GM19455 (cell line): ENCODE measurements around the gene UMODL1.

Source experiments
- ATAC-seq: cut with Tn5 transposase; IDR thresholded peaks from one replicate; pipeline ENCODE4 v1.9.1; 2021; ENCODE audit not compliant: unreplicated experiment

The UMODL1 gene

DNA sequence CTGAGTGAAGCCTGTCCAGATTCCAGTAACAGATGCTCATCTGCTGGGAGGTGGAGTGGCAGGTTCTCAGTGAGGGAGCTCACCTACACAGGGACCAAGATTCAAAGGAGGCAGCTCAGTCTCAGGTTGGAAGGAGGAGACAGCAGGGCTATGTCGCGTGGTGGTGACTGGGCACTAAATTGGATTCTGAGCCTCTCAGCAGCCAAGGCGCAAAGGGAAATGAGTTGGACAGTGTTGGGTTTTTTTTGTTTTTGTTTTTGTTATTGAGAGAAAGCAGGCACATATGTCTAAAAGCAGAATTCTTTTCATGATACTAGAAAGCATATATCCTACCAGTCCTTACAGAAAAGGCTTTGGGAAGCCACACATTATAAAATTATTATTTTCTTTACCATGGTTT, 26.2 kb downstream of the UMODL1 start:
- no peak for ATAC-seq

DNA sequence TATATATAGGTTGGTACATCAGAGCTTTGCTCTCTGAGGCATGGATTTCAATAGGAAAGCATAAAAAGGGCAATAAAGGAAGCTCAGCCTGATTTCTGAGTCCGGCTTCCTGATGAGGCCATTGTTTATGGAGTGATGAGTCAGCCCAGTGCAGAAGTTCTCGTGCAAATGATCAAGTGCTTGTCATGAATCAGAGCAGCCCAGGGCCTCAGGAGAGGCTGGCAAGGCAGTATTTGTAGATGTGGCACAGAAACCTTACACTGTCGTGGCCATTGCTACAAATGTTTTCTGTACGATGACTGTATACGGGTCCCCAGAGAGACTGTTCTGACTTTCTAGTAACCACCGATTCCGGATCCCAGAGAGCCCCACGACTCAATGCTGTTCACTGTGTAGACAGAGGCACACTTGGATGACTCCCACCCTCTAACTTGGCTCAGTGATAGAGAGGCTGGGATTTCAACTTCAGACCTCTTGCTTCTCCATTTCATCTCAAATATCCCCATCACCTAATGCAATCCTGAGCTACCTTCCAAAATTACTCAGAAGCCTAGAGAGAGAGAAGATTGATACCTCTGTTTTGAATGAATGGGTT, 26.8 kb downstream of the UMODL1 start:
- ATAC-seq: no peak

DNA sequence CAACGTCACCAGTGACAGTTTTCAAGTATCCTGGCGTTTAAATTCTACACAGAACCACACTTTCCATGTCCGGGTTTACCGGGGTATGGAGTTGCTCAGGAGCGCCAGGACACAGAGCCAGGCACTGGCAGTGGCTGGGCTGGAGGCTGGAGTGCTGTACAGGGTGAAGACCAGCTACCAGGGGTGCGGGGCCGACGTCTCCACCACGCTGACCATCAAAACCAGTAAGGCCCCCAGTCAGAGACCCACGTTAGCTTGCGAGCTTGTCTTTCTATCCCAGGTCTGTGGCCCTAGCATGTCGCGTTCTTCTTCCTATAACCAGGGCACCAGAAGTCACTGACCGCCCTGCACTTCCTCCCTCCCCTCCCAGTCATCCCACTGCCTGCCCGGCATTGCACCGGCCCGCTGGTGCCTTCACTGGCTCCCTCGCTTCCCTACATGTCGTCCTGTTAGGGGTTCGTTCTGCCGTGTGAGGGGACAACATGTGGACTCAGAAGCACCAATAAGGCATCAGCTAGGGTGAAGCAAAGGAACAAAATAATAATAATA, 27.9 kb downstream of the UMODL1 start:
- ATAC-seq: no peak

DNA sequence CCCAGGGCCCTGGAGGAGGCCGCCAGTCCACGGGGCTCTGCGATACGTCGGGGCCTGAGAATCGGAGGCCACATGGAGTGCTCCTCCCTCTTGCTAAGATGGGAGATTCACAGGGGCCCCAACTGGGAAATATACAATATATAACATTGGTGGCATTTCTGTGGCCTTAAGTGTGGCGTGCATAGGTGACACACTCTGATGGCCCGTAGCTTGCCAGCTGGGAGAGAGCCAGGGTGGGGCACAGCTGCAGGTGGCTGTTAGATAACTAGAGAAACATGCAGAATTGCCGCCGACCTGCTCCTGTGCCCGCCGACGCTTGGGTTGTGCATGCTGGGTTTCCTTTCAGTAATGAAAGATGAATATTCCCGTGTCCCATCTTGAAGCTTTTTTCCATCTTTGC, 30.1 kb downstream of the UMODL1 start:
- ATAC-seq: no peak

DNA sequence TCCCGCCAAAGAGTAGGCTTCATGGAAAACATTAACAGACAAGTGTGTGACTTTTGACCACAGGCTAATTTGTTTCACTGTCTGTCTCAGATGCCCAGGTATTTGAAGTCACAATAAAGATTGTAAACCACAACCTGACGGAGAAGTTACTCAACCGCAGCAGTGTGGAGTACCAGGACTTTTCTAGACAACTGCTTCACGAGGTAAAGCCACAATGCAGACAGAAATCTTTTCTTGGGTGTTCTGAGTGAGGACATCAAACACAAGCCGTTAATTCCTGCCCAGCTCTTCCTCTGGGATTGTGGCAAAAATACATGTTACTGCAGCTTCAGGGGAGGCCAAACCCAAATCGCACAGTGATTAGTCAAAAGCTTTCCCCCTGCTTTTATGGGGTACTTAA, 31.0 kb downstream of the UMODL1 start:
- no peak for ATAC-seq

DNA sequence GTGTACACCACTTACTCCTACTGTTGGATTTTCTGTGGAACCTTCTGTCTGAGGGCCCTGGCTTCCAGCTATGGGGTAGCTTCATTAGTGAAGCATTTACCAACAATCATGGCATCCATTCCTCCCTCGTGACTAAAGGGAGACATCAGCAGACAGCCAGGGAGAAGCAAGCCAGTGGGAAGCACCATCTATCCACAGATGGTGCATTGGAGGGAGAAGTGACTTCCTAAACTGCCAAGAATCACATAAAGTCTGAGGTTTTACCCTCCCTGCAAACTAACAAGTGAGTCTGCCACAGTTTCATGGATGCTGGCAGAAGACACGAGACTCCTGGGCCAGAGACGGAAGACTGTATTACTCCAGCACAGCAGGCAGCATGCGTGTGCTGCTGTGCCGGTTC, 31.4 kb downstream of the UMODL1 start:
- ATAC-seq: no peak

DNA sequence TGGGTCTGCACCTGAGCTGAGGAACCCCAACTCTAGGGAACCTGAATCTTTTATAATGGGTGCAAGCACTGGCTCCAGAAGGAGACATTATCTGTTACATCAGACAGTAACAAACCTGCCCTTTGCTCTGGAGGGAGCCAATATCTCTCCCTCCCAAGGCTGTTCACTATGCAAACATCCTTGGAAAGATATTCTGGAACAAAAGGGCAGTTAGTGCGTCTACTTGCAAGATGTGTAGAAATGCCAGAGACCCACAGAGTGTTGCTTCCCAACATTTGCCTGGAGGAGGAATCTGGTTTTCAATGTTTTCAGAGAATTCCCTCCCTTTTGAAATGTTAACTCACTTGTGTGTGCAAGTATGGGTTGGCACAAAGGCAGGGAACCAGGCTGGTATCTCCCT, 31.9 kb downstream of the UMODL1 start:
- no peak for ATAC-seq

DNA sequence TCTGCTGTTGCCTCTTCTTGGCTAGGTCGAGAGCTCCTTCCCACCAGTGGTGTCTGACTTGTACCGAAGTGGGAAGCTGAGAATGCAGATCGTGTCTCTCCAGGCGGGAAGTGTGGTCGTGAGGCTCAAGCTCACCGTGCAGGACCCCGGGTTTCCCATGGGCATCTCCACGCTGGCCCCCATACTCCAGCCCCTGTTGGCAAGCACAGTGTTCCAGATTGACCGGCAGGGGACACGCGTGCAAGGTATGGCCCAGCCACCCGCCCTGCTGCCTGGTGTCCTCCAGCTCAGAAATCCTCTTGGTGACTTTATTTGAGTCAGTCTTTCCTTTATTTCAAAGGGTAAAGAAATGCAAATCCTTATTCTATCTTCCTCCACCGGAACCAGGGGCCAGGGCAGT, 32.7 kb downstream of the UMODL1 start:
- ATAC-seq: no peak

DNA sequence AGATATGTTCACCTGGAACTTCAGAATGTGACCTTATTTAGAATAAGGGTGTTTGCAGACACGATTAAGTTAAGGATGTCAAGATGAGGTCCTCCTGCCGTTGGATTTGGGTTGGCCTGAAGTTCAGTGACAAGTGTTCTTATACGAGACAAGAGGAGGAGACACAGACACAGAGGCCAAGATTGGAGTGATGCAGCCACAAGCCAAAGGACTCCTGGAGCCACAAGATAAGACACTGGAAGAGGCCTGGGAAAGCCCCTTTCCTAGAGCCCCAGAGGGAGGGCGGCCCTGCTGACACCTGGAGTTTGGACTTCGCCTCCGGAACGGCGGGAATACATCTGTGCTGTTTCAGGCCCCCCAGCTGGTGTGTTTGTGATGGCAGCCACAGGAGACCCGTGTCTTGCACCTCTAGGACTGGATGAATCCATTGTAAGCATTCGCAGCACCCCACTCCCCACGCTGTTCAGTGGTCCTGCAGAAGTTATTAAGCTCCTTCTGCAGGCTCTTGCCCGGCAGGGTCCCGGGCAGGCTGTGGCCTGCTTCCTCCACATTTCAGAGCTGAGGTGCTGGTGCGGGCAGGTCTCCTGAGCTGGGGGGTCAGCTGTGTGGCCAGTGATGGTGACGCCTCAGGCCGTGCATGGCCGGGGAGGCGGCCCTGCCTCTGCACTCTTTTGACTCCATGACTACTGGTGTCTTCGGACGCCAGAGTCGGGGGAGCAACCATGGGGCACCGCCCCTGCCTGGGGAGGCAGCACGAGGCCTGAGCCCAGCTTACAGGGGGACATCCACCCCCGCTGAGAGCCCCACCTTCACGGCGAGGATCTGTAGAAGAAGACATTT, 34.6 kb downstream of the UMODL1 start:
- ATAC-seq: no peak

DNA sequence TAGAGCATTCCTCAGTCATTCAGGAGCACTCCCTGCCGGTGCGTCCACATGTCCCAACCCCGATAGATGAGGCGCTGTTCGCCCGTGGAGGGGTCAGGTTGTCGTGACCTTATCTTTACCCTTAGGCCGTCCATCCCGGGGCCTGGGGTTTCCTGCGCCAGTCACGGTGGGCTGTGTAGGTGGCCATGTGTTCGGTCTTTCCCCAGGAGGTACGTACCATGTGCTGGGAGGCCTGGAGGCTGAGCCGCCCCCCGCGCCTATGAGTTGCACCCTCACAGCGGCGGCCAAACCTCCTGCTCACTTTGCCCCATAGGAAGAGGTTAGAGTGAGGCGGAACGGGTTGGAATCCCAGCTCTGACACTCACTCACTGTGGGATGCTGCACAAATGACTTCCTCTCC, 35.3 kb downstream of the UMODL1 start:
- no peak for ATAC-seq

DNA sequence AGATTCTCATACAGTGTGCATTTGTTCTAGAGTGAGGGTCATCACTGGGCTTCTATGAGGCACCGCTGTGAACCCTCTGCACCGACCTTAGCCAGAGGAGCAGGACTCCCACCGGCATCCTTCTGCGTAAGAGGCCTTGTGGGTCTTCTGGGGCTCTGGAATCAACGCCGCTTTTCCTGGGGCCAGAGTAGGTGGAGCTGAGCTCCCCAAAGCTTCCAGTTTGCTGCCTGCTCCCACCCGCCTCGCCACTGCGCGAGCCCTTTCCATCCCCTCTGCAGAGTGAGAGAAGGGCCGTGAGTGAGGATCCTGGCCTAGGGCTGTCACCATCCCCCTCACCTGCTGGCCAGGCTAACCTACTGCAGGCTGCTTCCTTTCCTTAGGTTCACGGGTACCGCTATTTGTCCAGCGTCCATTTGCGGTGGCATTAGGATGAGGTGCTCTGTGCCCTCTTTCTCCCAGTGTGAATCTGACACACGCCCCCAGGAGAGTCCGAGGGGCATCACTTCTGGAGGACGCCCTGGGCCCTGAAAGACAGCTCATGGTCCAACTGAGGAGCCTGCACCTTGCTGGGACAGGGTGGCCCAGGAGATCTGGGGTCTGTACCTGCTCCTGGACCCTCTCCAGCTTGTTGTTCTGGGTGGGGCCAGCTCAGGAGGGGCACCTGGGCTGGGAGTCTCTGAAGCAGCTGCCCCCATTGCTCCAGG, 36.2 kb downstream of the UMODL1 start:
- ATAC-seq: peak; percentile 10

DNA sequence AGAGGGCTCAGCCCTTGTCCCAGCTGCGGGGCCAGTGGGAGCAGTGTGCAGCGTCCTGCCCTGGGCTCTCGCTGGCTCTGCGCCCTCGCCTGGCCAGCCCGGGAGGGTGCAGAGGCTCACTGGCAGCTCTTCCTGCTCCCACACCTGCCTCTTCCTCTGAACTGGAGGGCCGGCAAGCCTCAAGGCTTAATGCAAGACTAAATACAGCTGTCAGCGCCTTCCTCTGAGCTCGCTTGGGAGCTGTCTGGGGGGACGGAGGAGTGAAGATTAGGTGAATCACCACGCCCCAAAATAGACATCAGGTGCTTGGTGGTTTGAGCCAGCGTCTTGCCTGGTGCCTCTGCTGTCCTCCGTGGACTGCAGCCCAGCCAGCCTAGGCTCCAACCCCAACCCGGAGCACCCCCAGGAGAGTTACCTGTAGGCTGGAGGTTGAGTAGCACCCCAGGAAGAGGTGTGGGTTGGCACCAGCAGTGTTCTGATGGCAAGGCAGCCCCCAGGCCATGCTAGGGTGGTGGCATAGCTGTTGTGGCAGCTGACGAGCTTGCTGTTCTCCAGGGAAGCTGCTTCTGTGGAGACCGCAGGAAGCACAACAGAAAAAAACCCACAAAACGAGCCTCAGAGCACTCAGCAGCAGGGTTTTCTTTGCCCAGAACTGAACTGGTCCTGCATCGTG, 36.9 kb downstream of the UMODL1 start:
- peak; percentile 90 for ATAC-seq

DNA sequence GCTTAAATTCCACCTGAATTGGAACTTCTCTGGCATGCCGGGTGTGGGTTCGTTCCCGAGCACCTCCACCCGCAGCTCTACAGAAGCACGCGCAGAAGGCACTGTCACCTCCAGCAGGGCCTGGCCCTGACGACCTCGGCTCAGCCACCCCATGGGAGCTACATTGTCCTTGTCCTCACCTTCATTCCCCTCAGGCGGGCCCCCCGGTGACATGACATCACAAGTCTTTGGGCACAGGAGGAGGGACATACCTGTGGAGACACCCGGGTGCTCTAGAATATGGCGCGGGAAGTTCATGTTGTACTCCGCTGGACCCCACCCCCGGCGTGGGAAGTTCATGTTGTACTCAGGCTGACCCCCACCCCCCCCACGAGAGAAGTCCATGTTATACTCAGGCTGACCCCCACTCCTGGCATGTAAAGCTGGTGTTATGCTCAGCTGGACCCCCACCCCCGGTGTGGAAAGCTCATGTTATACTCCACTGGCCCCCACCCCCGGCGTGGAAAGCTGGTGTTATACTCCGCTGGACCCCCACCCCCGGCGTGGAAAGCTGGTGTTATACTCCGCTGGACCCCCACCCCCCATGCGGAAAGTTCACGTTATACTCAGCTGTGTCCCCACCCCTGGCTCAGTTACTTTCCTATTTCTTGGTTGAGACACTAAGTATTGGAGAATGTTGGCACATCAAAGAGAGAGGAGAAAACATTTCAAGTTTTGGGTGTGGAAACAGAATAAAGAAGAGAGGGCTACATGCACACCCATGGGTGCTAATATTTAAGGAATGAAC, 37.6 kb downstream of the UMODL1 start:
- no peak for ATAC-seq

DNA sequence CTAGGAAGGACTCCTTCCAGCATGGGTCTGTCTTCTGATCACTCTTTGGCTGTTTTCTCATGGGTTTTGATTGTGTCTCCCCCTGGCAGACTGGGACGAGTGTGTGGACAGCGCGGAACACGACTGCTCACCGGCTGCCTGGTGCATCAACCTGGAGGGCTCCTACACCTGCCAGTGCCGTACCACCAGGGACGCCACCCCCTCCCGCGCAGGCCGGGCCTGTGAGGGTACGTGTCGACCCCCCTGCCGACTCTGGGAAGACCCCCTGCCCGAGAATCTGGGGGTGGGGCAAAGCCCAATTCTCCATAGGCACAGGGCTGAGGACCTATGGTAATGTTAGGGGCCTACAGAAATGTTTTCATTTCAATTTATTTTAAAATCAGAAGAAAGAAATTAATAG, 38.4 kb downstream of the UMODL1 start:
- ATAC-seq: no peak

DNA sequence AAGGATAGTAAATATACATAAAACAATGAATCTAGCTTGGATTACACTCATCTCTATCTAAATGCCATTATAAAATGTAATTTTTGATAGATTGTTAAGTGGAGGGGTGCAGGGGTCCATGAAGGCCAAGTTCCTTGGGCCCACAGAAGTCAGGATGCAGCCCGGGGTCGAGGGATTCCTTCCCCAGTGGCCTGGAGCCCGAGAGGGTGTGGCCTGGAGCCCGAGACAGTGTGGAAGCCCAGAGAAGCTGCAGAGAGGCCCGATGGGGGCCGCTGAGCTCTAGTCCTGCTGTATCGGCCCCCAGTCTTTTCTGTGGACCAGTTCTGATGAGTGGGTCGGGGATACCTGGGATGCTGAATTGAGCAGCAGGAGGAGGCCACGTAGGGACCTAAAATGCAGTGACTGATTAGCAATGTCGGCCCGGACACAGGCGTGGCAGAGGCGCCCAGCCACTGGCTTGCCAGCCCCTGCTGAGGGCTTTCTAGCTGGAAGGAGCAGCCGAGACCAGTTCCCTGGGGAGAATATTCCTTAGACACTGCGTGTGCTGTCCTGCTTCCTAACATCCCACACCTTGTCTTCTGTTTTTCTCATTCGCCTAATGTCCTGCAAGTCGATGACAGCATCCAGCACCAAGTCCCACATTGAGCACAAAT, 38.9 kb downstream of the UMODL1 start:
- ATAC-seq: no peak

DNA sequence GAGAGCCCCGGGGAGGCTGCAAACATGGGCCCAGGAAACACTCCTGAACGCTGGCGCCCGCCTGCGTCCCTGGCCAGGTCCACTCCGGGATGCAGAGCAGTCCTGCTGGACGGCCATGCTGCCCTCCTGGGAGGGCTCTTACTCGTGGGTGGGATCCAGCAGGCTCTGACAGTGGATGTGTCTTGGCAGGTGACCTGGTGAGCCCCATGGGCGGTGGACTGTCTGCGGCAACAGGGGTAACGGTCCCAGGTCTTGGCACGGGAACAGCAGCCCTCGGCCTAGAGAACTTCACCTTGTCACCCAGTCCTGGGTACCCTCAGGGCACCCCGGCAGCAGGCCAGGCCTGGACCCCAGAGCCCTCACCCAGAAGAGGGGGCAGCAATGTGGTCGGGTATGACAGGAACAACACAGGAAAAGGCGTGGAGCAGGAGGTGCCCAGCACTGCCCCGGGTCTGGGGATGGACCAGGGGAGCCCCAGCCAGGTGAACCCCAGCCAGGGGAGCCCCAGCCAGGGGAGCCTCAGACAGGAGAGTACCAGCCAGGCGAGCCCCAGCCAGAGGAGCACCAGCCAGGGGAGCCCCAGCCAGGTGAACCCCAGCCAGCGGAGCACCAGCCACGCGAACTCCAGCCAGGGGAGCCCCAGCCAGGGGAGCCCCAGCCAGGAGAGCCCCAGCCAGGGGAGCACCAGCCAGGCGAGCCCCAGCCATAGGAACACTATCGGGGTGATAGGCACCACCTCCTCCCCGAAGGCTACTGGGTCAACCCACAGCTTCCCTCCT, 39.8 kb downstream of the UMODL1 start:
- ATAC-seq: no peak

DNA sequence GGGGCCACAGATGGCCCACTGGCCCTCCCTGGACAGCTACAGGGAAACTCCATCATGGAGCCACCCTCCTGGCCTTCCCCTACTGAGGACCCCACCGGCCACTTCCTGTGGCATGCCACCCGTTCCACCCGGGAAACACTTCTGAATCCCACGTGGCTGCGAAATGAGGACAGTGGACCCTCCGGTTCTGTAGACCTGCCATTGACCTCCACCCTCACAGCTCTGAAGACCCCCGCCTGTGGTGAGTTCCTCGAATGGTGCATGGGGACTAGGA, 40.3 kb downstream of the UMODL1 start:
- ATAC-seq: no peak

DNA sequence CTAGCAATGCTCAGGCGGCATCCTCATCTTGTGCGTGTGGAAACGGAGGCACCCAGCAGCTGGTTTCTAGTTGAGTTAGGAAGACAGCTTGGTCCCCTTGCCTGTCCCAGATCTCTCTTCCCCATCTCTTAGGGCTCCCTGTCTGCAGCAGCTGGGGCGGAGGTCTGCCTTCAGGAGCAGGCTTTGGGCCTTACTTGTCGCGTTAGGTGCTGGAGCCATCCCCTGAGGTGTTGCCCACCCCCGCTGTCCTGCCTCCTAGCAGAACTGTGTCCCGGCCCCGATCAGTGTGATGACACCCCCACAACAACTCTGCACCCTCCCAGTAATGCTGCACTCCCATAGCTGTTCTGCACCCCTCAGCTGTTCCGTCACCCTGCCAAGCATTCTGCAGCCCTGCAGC, 40.7 kb downstream of the UMODL1 start:
- no peak for ATAC-seq

DNA sequence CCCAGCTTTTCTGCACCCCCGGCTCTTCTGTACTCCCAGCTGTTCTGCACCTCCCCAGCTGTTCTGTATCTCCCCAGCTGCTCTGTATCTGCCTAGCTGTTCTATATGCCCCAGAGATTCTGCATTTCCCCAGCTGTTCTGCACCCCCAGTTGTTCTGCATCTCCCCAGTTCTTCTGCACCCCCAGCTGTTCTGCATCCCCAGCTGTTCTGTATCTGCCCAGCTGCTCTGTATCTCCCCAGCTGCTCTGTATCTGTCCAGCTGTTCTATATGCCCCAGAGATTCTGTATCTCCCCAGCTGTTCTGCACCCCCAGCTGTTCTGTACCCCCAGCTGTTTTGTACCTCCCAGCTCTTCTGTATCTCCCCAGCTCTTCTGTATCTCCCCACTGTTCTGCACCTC, 41.1 kb downstream of the UMODL1 start:
- ATAC-seq: no peak

DNA sequence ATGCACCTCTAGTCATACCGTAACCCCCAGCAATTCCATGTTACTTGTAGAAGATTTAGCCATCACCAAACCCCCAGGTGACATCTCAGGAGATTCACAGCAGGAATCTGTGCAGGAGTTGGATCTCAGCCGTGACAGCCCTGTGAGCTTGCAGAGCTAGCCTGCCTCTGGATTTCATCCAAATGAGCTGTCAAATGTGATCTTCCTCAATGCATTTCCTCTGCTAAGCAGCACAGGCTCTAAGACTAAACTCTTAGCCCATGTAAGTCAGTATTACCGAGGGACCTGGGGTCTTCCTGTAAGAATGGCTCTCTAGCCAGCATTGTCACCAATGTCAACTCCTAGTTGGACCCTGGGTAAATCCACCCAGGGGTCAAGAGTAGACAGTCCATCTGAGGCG, 41.7 kb downstream of the UMODL1 start:
- no peak for ATAC-seq
